ENCODE results near the gene PPARG. TPM values are rescaled to one million over a fixed set of nuclear protein-coding genes. Genes with fewer than 3 reads are reported as not detected.

Gene PPARG
- total RNA-seq, 1 experiment from 2014 or later: 61.5 TPM

DNA sequence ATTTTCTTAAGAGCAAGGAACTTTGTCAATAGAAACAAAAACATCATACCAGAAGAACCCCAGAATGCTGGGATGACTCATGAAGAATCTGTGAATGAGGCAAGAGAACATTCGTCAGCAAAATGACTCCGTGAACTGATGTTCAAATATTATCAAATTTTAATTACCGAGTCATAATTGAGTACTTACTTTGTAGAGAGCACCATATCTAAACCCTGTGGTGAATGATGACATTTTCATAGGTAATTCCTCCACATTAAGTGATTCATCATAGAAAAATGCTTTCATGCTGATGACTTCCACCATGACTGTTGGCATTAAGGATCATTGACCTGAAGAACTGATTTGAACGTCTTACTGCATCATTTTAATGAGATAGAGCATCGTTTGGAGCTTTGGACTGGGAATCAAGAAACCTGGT is 56.3 kb downstream of the PPARG start:
- no peaks in the 10 kb centered on the region for H3K27me3 ChIP-seq (ENCODE audit: insufficient read depth, low read depth)
- ChIA-PET CTCF (no interaction called here), POLR2A (ENCODE audit: unreplicated experiment) (no interaction called here)
- H3K9me3 ChIP-seq (ENCODE audit: insufficient read depth, low read depth): no peaks in the 10 kb centered on the region
- H3K4me3 ChIP-seq: 0 out of 2 replicates have a peak overlapping the region, but pooled peaks have one; percentile 5
- peak overlapping the region; percentile 68 for H3K27ac ChIP-seq
- H3K79me2 ChIP-seq (ENCODE audit: low read depth): peaks cover 80% of the 10 kb centered on the region
- DNase-seq: peak in 1 of 2 experiments; percentile 78
- BruUV-seq (replicated peaks): no TSS peak
- peaks cover 56% of the 10 kb centered on the region for H3K36me3 ChIP-seq (ENCODE audit: low read depth)
- H3F3A ChIP-seq (ENCODE audit: insufficient read depth, low read depth): peaks cover 72% of the 10 kb centered on the region
- intact Hi-C loops (cut with micrococcal nuclease; ENCODE audit: unreplicated experiment): loop anchor here (10.0 kb wide), 1 partner anchor 50 kb away; no protein-coding TSS in a partner anchor
- no peaks in the 10 kb centered on the region; the same call in 1 of the 2 replicates for H4K20me1 ChIP-seq (ENCODE audit: insufficient read depth)
- H3K9me2 ChIP-seq (ENCODE audit: insufficient read depth): no peaks in the 10 kb centered on the region; the same call in 1 of the 2 replicates
- H2AFZ ChIP-seq: no peak overlapping the region
- H3K4me2 ChIP-seq: peak overlapping the region; percentile 30
- no peak for TF ChIP-seq EZH2 (IDR thresholded peaks at IDR 0.05; ENCODE audit: low read depth)
- TF ChIP-seq, protein P1, sequence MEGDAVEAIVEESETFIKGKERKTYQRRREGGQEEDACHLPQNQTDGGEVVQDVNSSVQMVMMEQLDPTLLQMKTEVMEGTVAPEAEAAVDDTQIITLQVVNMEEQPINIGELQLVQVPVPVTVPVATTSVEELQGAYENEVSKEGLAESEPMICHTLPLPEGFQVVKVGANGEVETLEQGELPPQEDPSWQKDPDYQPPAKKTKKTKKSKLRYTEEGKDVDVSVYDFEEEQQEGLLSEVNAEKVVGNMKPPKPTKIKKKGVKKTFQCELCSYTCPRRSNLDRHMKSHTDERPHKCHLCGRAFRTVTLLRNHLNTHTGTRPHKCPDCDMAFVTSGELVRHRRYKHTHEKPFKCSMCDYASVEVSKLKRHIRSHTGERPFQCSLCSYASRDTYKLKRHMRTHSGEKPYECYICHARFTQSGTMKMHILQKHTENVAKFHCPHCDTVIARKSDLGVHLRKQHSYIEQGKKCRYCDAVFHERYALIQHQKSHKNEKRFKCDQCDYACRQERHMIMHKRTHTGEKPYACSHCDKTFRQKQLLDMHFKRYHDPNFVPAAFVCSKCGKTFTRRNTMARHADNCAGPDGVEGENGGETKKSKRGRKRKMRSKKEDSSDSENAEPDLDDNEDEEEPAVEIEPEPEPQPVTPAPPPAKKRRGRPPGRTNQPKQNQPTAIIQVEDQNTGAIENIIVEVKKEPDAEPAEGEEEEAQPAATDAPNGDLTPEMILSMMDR (conservative IDR thresholded peaks at IDR 0.05): no peak
- H3K4me1 ChIP-seq (replicated peaks; ENCODE audit: insufficient read depth): peaks cover 50% of the 10 kb centered on the region

DNA sequence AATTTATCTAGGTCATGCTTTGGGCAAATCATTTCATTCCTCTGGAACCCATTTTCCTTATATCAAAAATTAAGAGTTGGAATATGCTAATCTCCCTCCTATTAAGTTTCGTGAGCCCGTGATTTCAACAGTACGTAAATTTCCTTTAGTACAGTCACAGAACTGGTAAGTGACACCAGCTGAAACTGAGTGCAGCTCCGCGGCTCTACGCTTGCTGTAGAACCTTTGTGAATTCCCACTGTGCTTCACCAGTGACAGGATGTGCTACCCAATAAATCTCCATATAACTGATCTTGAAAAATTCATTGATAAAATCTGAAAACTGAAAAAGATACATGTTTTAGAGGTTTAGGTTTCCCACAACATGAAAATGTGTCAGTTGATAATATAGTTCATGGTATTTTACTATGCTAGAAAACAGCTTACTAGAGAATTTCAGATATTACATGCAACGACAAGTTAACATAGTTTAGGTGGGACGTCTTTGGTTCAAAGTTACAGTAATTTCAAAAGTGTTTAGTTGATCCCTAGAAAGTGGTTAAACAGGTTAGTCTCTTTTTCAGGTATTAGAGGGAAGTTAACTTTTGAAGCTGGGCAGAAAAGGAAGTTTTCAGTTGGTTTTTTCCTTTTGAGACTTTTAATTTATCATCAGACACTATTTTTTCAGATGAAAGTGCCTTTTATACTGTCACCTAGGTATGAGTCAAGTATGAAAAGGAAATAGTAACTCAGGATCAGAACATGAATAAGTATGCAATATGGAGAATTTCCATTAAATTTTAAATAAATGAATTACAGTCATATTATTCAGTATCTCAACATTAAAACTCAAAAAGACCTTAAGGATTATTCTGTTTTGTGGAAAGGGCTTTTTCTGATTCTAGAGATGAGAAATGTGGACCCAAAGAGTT is 57.0 kb downstream of the PPARG start:
- Histone ChIP-seq H3K4me2 (peak overlapping the region; percentile 30), H3K36me3 (ENCODE audit: low read depth) (peaks cover 57% of the 10 kb centered on the region)
- CTCF ChIA-PET: no interaction called here

DNA sequence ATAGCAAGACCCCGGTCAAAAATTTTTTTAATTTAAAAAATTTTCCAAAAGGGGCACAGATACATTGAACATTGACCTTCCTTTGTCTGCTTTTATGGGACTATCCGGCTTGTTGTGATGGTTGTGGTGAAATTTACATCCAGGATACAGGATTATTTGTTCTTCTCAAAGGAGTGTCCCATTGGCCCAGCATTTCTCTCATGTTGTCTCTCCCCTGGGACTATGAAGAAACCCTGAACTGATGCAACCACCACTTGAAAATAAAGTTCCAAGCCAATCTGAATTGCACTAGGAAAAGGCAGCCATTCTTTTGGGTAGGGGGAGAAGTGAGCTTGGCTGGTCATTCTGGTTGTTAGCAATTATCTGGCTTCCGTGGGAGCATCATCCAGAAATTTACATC is 58.4 kb downstream of the PPARG start:
- peaks cover 57% of the 10 kb centered on the region for H3K36me3 ChIP-seq (ENCODE audit: low read depth)
- no peaks in the 10 kb centered on the region for H3K9me3 ChIP-seq (ENCODE audit: insufficient read depth, low read depth)
- H2AFZ ChIP-seq: no peak overlapping the region
- no peak overlapping the region for H3K4me2 ChIP-seq
- peaks cover 1% of the 10 kb centered on the region; the same call in 1 of the 2 replicates for H4K20me1 ChIP-seq (ENCODE audit: insufficient read depth)
- no TSS peak for BruUV-seq (replicated peaks)
- peaks cover 66% of the 10 kb centered on the region for H3K4me1 ChIP-seq (replicated peaks; ENCODE audit: insufficient read depth)
- no peak overlapping the region for H3K4me3 ChIP-seq
- no peak for DNase-seq
- no peak overlapping the region for H3K27ac ChIP-seq
- H3K9me2 ChIP-seq (ENCODE audit: insufficient read depth): no peaks in the 10 kb centered on the region; the same call in 1 of the 2 replicates
- CTCF ChIA-PET: no interaction called here
- POLR2A ChIA-PET (ENCODE audit: unreplicated experiment): no interaction called here
- peaks cover 75% of the 10 kb centered on the region for H3F3A ChIP-seq (ENCODE audit: insufficient read depth, low read depth)
- TF ChIP-seq, protein P1 (conservative IDR thresholded peaks at IDR 0.05): no peak
- TF ChIP-seq EZH2 (IDR thresholded peaks at IDR 0.05; ENCODE audit: low read depth): no peak
- intact Hi-C loops (cut with micrococcal nuclease; ENCODE audit: unreplicated experiment): loop anchor here (10.0 kb wide), 1 partner anchor 52 kb away; no protein-coding TSS in a partner anchor
- H3K79me2 ChIP-seq (ENCODE audit: low read depth): peaks cover 82% of the 10 kb centered on the region
- no peaks in the 10 kb centered on the region for H3K27me3 ChIP-seq (ENCODE audit: insufficient read depth, low read depth)

More for the DNA sequence above, 57.0 kb downstream of the PPARG start:
- Histone ChIP-seq H3K9me2 (ENCODE audit: insufficient read depth) (no peaks in the 10 kb centered on the region; the same call in 1 of the 2 replicates), H3K9me3 (ENCODE audit: insufficient read depth, low read depth) (no peaks in the 10 kb centered on the region), H3K4me3 (0 out of 2 replicates have a peak overlapping the region, but pooled peaks have one; percentile 5), H3K27me3 (ENCODE audit: insufficient read depth, low read depth) (no peaks in the 10 kb centered on the region), H3K27ac (peak overlapping the region; percentile 68), H2AFZ (no peak overlapping the region), H3F3A (ENCODE audit: insufficient read depth, low read depth) (peaks cover 75% of the 10 kb centered on the region), H3K4me1 (replicated peaks; ENCODE audit: insufficient read depth) (peaks cover 57% of the 10 kb centered on the region), H4K20me1 (ENCODE audit: insufficient read depth) (no peaks in the 10 kb centered on the region; the same call in 1 of the 2 replicates), H3K79me2 (ENCODE audit: low read depth) (peaks cover 80% of the 10 kb centered on the region)
- BruUV-seq (replicated peaks): no TSS peak
- POLR2A ChIA-PET (ENCODE audit: unreplicated experiment): no interaction called here
- intact Hi-C loops (cut with micrococcal nuclease; ENCODE audit: unreplicated experiment): loop anchor here (10.0 kb wide), 1 partner anchor 51 kb away; no protein-coding TSS in a partner anchor
- peak in 1 of 2 experiments; percentile 43 for DNase-seq
- TF ChIP-seq EZH2 (IDR thresholded peaks at IDR 0.05; ENCODE audit: low read depth): no peak
- TF ChIP-seq, protein P1 (conservative IDR thresholded peaks at IDR 0.05): no peak
